IMR-90 (cell line): ENCODE data around the gene DCDC2. TPM values are rescaled to one million over a fixed set of nuclear protein-coding genes. Genes with fewer than 3 reads are reported as not detected.

Source experiments
- ATAC-seq: fragments of 200-7000 bp; cut with Tn5 transposase; 2 replicates; pipeline ENCODE4 v1.9.1; 2020; ENCODE audit warnings: low read depth, mild to moderate bottlenecking, moderate library complexity
- BruUV-seq: library from RNA; stranded (reverse); fragments of 400-500 nt; replicated peaks from 2 replicates; lab custom pipeline; 2021; lab: Mats Ljungman, UMichigan
- CTCF ChIA-PET: fragments of 300-600 bp; formaldehyde crosslinking; extraction: SDS; loops from one replicate; lab custom pipeline; 2021; ENCODE audit warnings: antibody characterized with exemption; lab: Yijun Ruan, JAX
- POLR2A ChIA-PET: fragments of 300-600 bp; sonication (Branson Sonifier 250); formaldehyde crosslinking; loops from one replicate; lab custom pipeline; 2022; ENCODE audit warnings: antibody characterized with exemption; ENCODE audit not compliant: unreplicated experiment; lab: Charles Lee
- DNase-seq: peaks from one replicate; pipeline ENCODE4 v3.0.0; 2013
- H2AFZ ChIP-seq: replicated peaks from 2 replicates; pipeline ENCODE3; 2013; ENCODE audit warnings: low read length, mild to moderate bottlenecking; ENCODE audit not compliant: poor library complexity
- H2AK5ac ChIP-seq: 2 replicates; pipeline ENCODE4 v1.6.1; 2013; ENCODE audit warnings: low read depth, low read length, inconsistent platforms
- H2AK9ac ChIP-seq: replicated peaks from 2 replicates; pipeline ENCODE3; 2013; ENCODE audit warnings: mild to moderate bottlenecking, low read depth, low read length, moderate library complexity; ENCODE audit not compliant: poor library complexity
- H2BK120ac ChIP-seq: 2 replicates; pipeline ENCODE4 v1.6.1; 2013; ENCODE audit warnings: low read depth, low read length, inconsistent platforms
- H2BK15ac ChIP-seq: 3 replicates; pipeline ENCODE4 v1.6.1; 2013; ENCODE audit warnings: low read depth, low read length, inconsistent platforms
- H2BK20ac ChIP-seq: 2 replicates; pipeline ENCODE4 v1.6.1; 2013; ENCODE audit warnings: low read depth, mild to moderate bottlenecking, inconsistent platforms, low read length, moderate library complexity
- H2BK5ac ChIP-seq: 2 replicates; pipeline ENCODE4 v1.6.1; 2013; ENCODE audit warnings: mild to moderate bottlenecking, low read depth, low read length, inconsistent platforms; ENCODE audit not compliant: poor library complexity, severe bottlenecking
- H3K14ac ChIP-seq: replicated peaks from 2 replicates; pipeline ENCODE4 v1.6.1; 2013; ENCODE audit warnings: low read depth, low read length, inconsistent platforms
- H3K18ac ChIP-seq: 2 replicates; pipeline ENCODE4 v1.6.1; 2013; ENCODE audit warnings: low read depth, low read length, control low read depth
- H3K23ac ChIP-seq: 2 replicates; pipeline ENCODE4 v1.6.1; 2013; ENCODE audit warnings: low read depth, low read length, inconsistent platforms
- H3K27ac ChIP-seq: 2 replicates; pipeline ENCODE4 v1.5.1; 2013; ENCODE audit warnings: mild to moderate bottlenecking, control low read depth, low read length; ENCODE audit not compliant: insufficient read depth
- H3K27me3 ChIP-seq: 2 replicates; pipeline ENCODE4 v1.6.1; 2013; ENCODE audit warnings: low read length; ENCODE audit not compliant: control insufficient read depth, insufficient read depth
- H3K36me3 ChIP-seq: 2 replicates; pipeline ENCODE4 v1.6.1; 2013; ENCODE audit warnings: low read length, mixed read lengths; ENCODE audit not compliant: control insufficient read depth, insufficient read depth
- H3K4ac ChIP-seq: 2 replicates; pipeline ENCODE4 v1.6.1; 2013; ENCODE audit warnings: low read depth, low read length, inconsistent platforms
- H3K4me1 ChIP-seq: 2 replicates; pipeline ENCODE4 v1.6.1; 2013; ENCODE audit warnings: low read length, mixed read lengths; ENCODE audit not compliant: control insufficient read depth, insufficient read depth
- H3K4me2 ChIP-seq: 2 replicates; pipeline ENCODE4 v1.6.1; 2013; ENCODE audit warnings: low read depth, mild to moderate bottlenecking, control low read depth, low read length, moderate library complexity
- H3K4me3 ChIP-seq: 2 replicates; pipeline ENCODE4 v1.5.1; 2013; ENCODE audit warnings: low read depth, mild to moderate bottlenecking, control low read depth, low read length, moderate library complexity; ENCODE audit not compliant: insufficient read depth
- H3K56ac ChIP-seq: 2 replicates; pipeline ENCODE4 v1.6.1; 2013; ENCODE audit warnings: low read length, inconsistent platforms; ENCODE audit not compliant: insufficient read depth; ENCODE audit errors: extremely low read depth
- H3K79me1 ChIP-seq, 2 experiments: 2 replicates each; pipeline ENCODE4 v1.6.1; 2013; ENCODE audit warnings: low read length in 2 of 2, inconsistent platforms in 1 of 2, low read depth in 1 of 2
- H3K9ac ChIP-seq: 2 replicates; pipeline ENCODE4 v1.6.1; 2013; ENCODE audit warnings: low read depth, low read length, control low read depth
- H3K9me1 ChIP-seq: 2 replicates; pipeline ENCODE4 v1.6.1; 2013; ENCODE audit warnings: low read length, inconsistent platforms; ENCODE audit not compliant: insufficient read depth
- H3K9me3 ChIP-seq: 2 replicates; pipeline ENCODE4 v1.6.1; 2013; ENCODE audit warnings: low read length; ENCODE audit not compliant: control insufficient read depth, insufficient read depth
- H4K20me1 ChIP-seq: 2 replicates; pipeline ENCODE4 v1.6.1; 2013; ENCODE audit warnings: low read length, inconsistent platforms; ENCODE audit not compliant: insufficient read depth
- H4K5ac ChIP-seq: 2 replicates; pipeline ENCODE4 v1.6.1; 2013; ENCODE audit warnings: mild to moderate bottlenecking, low read depth, low read length, control low read depth
- H4K8ac ChIP-seq, 2 experiments: 2 replicates each; pipeline ENCODE4 v1.6.1; 2013; ENCODE audit warnings: low read depth in 2 of 2, low read length in 2 of 2, control low read depth in 1 of 2, inconsistent platforms in 1 of 2
- H4K91ac ChIP-seq: 2 replicates; pipeline ENCODE4 v1.6.1; 2013; ENCODE audit warnings: low read depth, low read length, inconsistent platforms; ENCODE audit not compliant: insufficient read depth
- BHLHE40 ChIP-seq: fragments of 150-350 bp; IDR thresholded peaks from 2 replicates; pipeline ENCODE4 v1.6.1; 2016; ENCODE audit warnings: mild to moderate bottlenecking, low read depth, low read length
- CEBPB ChIP-seq: IDR thresholded peaks from 2 replicates; pipeline ENCODE4 v1.6.1; 2012; ENCODE audit warnings: low read depth, low read length, improper control_type of control experiment
- CHD1 ChIP-seq: IDR thresholded peaks from 2 replicates; pipeline ENCODE4 v1.6.1; 2012; ENCODE audit warnings: low read depth, low read length, improper control_type of control experiment
- CTCF ChIP-seq: conservative IDR thresholded peaks from 2 replicates; pipeline ENCODE4 v1.5.1; 2012; ENCODE audit warnings: mild to moderate bottlenecking, low read depth, low read length, improper control_type of control experiment
- ELK1 ChIP-seq: fragments of 150-350 bp; IDR thresholded peaks from 2 replicates; pipeline ENCODE4 v1.6.1; 2016; ENCODE audit warnings: low read depth, mild to moderate bottlenecking, low read length, moderate library complexity, borderline replicate concordance
- MXI1 ChIP-seq: IDR thresholded peaks from 2 replicates; pipeline ENCODE4 v1.6.1; 2012; ENCODE audit warnings: low read depth, mild to moderate bottlenecking, low read length, moderate library complexity, borderline replicate concordance
- NFE2L2 ChIP-seq: fragments of 150-350 bp; IDR thresholded peaks from 2 replicates; pipeline ENCODE4 v1.6.1; 2016; ENCODE audit warnings: low read depth, mild to moderate bottlenecking, low read length
- POLR2A ChIP-seq: IDR thresholded peaks from 2 replicates; pipeline ENCODE4 v1.6.1; 2012; ENCODE audit warnings: mild to moderate bottlenecking, low read depth, low read length
- SMC3 ChIP-seq: fragments of 150-350 bp; IDR thresholded peaks from 2 replicates; pipeline ENCODE4 v1.6.1; 2016; ENCODE audit warnings: low read depth, mild to moderate bottlenecking, antibody characterized with exemption, low read length, moderate library complexity
- USF2 ChIP-seq: fragments of 150-350 bp; IDR thresholded peaks from 2 replicates; pipeline ENCODE4 v1.6.1; 2017; ENCODE audit warnings: mild to moderate bottlenecking, antibody characterized with exemption, low read length, low read depth
- WGBS, 2 experiments: methylation state at CpG; one replicate each; pipeline versions ENCODE4 v1.1.5 to v1.1.7; 2013; ENCODE audit warnings: missing lambda C conversion rate in 2 of 2; ENCODE audit not compliant: insufficient read length in 1 of 2; ENCODE audit errors: extremely low coverage in 2 of 2; 5-methylcytosine and 5-hydroxymethylcytosine counted together
- dilution Hi-C: fragments of 300-500 bp; cut with HindIII; formaldehyde crosslinking; loops from one replicate; pipeline ENCODE4 v1.14.3; 2018; ENCODE audit warnings: low sequenced_read_pairs; ENCODE audit not compliant: unreplicated experiment
- in situ Hi-C: fragments of 300-500 bp; cut with MboI; formaldehyde crosslinking; loops from 3 replicates; pipeline ENCODE4 v1.14.3; 2019; ENCODE audit warnings: low sequenced_read_pairs, inconsistent platforms, mixed read lengths
- intact Hi-C: fragments of 100-400 bp; cut with micrococcal nuclease; formaldehyde crosslinking; loops from 2 replicates; pipeline ENCODE4 v1.10.0; 2022
- polyA plus RNA-seq, 3 experiments: library from polyadenylated mRNA; depleted of rRNA; stranded (reverse); fragments of >200 nt; gene quantifications; 2 replicates each; pipeline ENCODE4 v1.2.3, GENCODE V29; 2012; ENCODE audit warnings: low replicate concordance in 1 of 3
- total RNA-seq: library from RNA; depleted of rRNA; stranded (reverse); fragments of >200 nt; gene quantifications from 2 replicates; pipeline ENCODE4 v1.2.3, GENCODE V29; 2012

DCDC2 gene
- total and polyA plus RNA-seq, 2 of the 4 experiments (the other 2 are of a cell fraction): not detected

GRCh38 chr6:24394061-24394779 is 36.4 kb upstream of the DCDC2 start:
- H3K36me3 ChIP-seq: no peaks in the 10 kb centered on the region

More at GRCh38 chr6:24394061-24394779, 36.4 kb upstream of the DCDC2 start:
- no peaks in the 10 kb centered on the region for H3K27me3 ChIP-seq
- H2AK5ac ChIP-seq: no peak overlapping the region
- no peaks in the 10 kb centered on the region for H3K9me1 ChIP-seq
- no peak overlapping the region for H3K4ac ChIP-seq
- H4K5ac ChIP-seq: no peak overlapping the region
- no peak overlapping the region for H3K4me2 ChIP-seq
- TF ChIP-seq POLR2A: no peak
- TF ChIP-seq NFE2L2: no peak
- TF ChIP-seq USF2: no peak
- TF ChIP-seq SMC3: no peak
- no peak for TF ChIP-seq ELK1
- TF ChIP-seq BHLHE40: no peak
- TF ChIP-seq CEBPB: no peak
- TF ChIP-seq CTCF: no peak
- no peak for TF ChIP-seq MXI1
- TF ChIP-seq CHD1: no peak
- no TSS peak for BruUV-seq
- H3K9ac ChIP-seq: no peak overlapping the region
- dilution Hi-C loops: no loop called here
- no peak overlapping the region for H4K91ac ChIP-seq
- H2AFZ ChIP-seq: no peak overlapping the region
- H2AK9ac ChIP-seq: no peak overlapping the region
- DNase-seq: no peak
- ATAC-seq: no peak
- peak overlapping the region; percentile 70 for H2BK5ac ChIP-seq
- H3K4me3 ChIP-seq: no peak overlapping the region
- no peaks in the 10 kb centered on the region for H3K79me1 ChIP-seq
- WGBS, 2 experiments: 80% methylated on average over 1 of the region's 2 CpGs; no CpG with 5 or more reads in 1 of the 2 experiments
- no peaks in the 10 kb centered on the region; the same call in 1 of the 2 replicates for H3K9me3 ChIP-seq
- peaks cover 5% of the 10 kb centered on the region for H3K4me1 ChIP-seq
- in situ Hi-C loops: no loop called here
- no peak overlapping the region for H3K23ac ChIP-seq
- H3K18ac ChIP-seq: no peak overlapping the region
- H4K20me1 ChIP-seq: no peaks in the 10 kb centered on the region
- ChIA-PET CTCF (no interaction called here), POLR2A (no interaction called here)
- H3K56ac ChIP-seq: no peak overlapping the region
- H2BK120ac ChIP-seq: no peak overlapping the region
- no peak overlapping the region for H4K8ac ChIP-seq
- no peak overlapping the region for H3K14ac ChIP-seq
- no peak overlapping the region for H2BK15ac ChIP-seq
- intact Hi-C loops: no loop called here
- H2BK20ac ChIP-seq: no peak overlapping the region
- H3K27ac ChIP-seq: no peak overlapping the region
